HTR-8/SVneo (cell line): ENCODE measurements around the gene DOCK10.
"Not testable (repeated sequence)": the region's sequence is repeated elsewhere in the genome, so short reads cannot be mapped to it uniquely, and the experiment has no call there.

Source experiments
- DNase-seq: peaks from one replicate; pipeline ENCODE4 v3.0.0; 2011; ENCODE audit warnings: low spot score, mixed read lengths; ENCODE audit not compliant: insufficient read length
- FAIRE-seq: peaks from 2 replicates; lab custom pipeline; 2011; peaks lifted over from hg19 to GRCh38; lab: Jason Lieb, UNC

Gene DOCK10

DNA sequence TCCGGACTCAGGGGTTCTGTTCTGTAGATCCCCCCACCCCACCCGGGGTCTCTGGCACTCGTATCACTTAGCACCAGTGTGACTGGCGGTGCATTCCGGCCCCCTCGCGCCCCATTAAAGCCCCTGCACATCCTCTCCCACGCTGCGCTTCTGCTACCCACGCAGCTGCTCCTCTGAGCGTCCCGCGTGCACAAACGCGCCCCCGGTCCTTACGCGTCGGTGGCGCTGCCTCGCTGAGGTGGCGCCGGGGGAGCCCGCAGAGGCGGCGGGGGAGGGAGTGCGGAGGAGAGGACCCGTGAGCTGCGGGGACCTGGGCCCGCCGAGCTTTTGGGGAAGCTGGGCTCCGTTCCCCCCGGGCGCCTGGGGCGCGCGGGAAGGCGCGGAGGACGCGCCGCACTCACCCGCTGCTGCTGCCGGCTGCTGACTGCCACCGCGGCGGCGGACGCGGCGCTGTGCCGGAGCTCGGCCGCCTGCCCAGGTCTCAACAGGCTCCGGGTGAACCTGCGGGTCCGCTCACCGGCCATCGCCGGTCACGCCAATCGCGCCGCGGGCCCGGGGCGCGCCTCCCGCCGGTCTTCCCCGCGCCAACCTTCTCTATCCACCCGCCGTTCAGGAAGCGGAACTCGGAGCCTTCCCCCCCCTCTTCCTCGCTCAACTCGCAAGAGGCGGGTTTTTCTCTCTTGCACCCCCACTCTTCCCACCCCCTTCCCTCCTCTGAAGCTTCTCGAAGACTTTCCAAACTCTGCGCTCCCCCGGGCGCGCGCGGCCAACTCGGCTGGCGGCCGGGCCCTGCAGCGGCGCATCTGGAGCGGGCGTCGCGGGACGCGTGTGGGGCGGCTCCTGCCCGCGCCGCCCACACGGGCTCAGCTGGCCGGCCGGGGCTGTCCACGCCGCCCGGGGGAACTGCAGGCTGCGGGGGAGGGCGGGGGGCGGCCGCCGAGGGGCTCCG is at the start of gene DOCK10:
DOCK10 (minus strand) TSS at position 618 of the 949 bp plus-strand sequence; CDS start at position 524, 94 bp downstream.
- DNase-seq (peak; percentile 30), FAIRE-seq (no peak)

DNA sequence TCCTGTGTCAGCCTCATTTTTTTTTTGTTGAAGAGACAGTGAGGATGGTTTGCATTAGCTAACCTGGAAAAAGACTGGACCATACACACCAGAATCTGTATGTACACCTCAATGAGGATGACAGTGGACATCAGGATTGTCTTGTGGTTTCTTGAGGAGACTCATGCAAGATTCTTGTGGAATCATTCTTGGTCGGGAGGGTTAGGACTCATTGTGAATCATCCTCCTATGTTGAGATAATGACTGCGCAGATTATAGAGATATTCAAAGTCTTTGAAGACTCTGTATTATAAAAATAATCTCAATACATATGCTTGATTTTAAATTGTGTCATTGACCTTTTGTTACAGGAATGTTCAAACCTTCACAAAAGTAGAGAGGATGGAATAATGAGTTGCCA is 49.1 kb upstream of the DOCK10 start:
- FAIRE-seq (no peak), DNase-seq (peak; percentile 54)

DNA sequence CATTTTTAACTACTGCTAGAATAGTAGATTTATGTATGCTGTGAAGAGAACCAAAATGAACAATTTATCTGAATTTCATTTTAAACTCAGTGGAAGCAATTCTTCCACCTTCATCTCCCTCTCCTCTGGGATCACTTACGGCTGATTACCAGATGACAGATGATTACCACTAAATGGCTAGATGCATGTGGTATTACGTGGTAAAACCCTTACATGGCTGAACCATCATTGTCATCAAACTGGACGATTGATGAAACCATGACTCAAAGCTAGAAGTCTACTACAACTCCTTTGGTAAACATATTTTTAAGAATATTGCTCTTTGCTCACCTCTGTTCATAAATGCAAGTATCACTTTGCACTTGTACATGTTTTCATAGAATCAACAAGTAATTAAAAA is 48.5 kb upstream of the DOCK10 start:
- FAIRE-seq (no peak), DNase-seq (no peak)

DNA sequence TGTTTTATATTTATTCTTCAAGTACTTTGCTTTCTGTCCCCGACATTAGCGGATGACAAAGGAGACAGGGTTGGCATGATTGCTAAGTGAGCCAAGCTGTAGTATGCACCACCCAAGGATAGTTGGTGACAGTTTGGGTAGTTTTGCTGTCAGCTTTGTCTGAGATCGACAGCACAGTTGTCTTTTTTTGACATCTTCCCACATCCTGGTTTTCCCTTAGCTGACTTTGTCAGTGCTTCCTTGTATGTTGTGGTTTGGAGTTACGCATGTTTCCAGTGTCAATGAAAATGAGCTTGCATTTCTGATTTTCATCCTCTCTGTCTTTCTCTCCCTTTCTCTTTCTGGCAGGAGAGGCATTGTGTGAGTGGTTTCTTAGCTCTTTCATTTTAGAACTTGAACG is 44.6 kb upstream of the DOCK10 start:
- DNase-seq (no peak), FAIRE-seq (no peak)

DNA sequence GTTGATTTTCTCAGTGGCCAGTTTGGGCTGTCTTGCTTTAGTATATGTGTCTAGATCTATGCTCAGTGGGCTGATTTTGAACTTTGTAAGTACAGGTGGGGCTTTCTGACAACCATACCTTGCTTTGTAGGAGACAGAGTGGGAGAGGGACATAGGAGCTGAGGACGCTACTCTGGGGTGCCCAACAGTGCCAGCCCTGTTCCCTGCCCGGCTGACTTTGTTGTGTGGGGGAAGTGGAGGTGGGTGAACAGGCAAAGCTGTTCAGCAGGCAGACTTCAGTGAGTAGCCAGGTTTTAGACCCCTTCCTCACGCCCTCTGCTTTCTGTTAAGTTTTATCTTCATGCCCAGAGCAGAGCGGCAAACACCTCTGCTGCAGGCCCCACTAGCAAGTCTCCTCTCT is 44.2 kb upstream of the DOCK10 start:
- DNase-seq (no peak), FAIRE-seq (no peak)

DNA sequence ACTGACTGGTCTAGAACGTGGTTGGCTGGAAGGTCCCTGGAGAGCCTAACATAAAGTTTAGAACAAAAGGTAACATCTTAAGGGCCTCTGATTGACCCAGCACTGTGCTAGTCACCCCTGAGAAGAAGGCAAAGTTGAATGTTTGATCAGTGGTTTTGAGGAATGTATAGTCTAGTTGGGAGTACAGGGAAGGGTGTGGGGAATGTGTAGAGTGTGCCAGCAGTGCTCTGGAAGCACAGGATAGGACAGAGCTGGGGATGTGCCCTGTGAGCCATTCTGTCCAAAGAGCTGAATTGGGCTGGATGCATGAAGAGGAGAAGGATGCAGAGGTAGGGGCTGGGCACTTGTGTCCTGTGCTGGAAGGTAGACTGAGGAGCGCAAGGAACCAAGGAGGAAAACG is 41.0 kb upstream of the DOCK10 start:
- FAIRE-seq (no peak), DNase-seq (no peak)

DNA sequence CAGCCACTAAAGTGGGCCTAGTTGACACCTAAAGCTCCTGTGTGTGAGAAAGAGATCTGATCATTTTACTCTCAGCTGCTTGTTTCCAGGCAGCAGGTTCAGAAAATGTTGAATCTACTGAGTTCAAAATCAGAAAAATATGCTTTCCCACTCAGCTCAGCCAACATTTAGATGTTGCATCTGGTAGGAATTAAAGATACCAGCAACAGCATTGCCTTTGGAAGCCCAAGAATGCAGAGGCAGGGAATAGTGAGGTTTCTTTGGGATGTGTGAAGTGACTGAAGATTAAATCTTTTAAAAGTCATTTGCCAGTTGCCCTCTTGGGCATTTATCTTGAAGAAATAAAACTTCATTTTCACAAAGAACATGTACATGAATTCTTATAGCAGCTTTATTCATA is 33.9 kb upstream of the DOCK10 start:
- DNase-seq, result no peak
- FAIRE-seq, result no peak

DNA sequence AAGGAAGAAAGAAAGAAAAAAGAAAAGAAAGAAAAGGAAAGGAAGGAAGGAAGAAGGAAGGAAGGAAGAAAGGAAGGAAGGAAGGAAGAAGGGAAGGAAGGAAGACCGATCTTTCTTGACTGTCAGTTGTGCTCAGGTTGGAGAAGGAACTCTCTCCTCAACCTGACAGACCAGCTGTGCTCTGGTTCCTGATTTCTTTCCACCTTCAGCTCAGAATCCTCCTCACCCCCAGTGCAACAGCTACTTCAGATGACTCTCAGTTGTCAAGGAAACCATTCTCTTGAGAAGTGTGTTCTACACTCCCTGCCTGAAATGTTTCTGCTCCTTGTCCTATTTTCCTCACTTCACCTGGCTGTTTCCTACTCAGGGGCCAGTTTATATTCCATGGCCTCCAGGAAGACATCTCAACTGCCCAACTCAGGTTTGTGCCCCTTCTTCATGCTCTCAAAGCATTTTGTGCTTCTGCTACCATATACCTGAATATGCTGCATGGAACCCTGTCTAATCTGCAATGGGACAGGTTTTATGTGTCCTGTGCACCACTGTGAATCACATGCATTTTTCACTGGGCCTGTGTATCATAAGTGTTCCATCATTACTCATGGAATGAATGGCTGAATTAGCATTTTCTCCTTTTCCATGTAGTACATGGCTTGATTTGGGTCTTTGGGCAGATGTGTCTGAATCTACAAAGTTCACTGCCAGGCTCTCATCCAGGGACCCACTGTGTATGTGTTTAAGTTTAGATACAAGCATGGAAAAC is 32.8 kb upstream of the DOCK10 start:
- DNase-seq (no peak), FAIRE-seq (no peak)

DNA sequence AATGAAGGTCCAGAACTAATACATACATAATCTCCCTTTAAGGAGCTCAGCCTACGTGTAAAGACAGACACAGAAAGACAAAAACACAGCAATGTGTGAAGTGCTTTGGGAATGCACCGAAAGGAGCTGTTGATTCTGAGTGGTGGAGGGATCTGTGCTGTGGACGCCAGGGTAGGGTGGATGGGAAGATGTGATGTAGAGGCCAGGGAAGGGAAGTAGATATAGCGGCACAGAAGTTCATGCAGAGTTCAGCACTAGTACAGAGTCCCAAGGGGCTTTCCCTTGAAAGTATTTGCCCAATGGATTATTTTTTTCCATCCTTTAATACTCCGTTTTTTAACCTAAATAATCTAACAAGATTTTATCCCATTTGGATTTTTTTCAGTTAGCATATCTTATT is 32.1 kb upstream of the DOCK10 start:
- DNase-seq, result no peak

DNA sequence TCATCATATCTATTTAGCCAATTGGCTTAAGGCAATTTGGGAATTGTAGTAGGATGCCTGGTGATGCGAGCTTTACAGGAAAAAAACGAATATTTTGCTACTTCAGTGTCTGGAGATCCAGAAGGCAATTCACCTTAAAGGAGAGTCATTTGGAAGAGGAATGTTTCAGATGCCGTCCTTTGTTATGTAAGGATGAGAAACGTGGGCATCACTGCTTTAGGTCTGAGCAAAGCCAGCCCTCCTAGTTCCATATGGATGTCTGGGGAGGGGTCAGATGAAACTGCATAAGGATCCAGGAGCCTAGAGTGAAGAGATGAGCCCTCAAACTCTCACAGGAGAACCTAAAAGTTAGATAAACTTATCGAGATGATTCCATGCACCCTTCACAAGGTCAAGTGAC is 30.9 kb upstream of the DOCK10 start:
- no peak for FAIRE-seq
- DNase-seq, result no peak

More for the DNA sequence above, 32.1 kb upstream of the DOCK10 start:
- FAIRE-seq, result no peak

DNA sequence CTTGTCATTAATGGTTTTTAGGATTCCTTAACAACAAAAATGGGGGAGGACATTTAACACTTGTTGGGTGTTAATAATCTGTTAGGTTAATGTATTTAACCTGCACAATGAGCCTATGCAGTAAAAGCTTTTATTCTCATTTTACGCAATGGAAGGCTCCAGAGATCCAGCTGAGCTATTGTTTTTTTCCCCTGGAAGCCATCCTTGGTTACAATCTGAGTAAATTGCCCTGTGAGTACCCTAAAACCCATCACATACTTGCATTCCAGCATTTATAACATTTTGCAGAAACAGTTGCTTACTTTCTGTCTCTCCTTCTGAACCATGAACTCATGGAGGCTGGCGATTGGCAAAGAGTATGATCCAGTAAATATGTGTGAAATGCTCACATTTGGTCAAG is 30.2 kb upstream of the DOCK10 start:
- FAIRE-seq (no peak), DNase-seq (no peak)

DNA sequence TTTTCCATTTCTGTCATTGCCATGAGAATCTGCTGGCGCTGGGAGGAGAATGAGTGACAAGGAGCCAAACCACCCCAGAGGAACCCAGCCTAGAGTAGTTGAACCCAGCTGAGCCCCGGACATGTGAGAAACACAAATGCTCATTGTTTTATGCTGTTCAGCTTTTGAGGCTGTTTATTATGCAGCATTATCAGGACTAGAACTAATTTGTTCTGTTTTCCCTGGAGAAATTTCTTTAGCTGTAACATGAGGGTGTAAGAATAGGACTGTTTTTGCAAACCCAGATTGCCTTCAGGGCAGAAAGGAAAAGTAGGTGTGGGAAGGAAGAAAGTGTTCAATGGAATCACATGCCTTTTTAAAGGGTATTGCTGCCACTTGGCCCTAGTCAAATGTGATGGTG is 28.5 kb upstream of the DOCK10 start:
- FAIRE-seq (no peak), DNase-seq (no peak)

DNA sequence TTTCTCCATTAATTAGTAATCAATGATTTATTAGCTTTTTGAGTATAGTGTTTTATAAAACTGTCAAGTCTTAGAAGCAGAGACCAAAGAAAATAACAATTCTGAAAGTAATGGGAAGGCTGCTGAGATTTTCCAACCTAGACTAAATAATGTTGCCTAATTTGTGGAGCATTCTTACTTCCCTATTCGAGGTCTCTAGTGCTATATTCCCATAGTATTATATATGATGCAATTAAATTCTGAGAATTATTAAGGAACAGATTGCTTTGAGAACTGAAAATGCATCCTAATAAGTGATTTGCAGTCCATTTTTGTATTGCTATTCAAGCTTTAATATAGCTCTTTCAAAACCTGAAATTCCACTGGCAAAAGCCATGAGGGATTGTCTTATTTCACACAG is 27.7 kb upstream of the DOCK10 start:
- no peak for DNase-seq
- FAIRE-seq, result no peak

DNA sequence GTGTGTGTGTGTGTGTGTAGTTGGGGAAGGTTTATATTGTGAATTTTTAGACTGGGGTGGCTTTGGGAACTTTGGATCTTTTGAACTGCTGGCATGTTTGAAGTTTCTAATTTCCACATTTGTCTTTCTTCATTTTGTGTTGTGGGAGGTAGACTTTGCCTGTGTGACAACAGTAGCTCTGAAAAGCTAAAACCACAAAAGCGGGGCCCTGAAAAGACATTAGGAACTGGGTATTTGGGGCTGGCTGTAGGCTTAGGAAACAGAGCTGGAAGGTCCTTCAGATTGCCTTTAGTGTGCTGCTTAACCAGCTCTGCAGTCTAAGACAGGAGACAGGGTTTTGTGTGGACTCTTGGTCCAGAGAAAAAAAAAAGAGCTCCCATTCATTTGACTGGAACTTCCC is 27.2 kb upstream of the DOCK10 start:
- FAIRE-seq, result no peak

DNA sequence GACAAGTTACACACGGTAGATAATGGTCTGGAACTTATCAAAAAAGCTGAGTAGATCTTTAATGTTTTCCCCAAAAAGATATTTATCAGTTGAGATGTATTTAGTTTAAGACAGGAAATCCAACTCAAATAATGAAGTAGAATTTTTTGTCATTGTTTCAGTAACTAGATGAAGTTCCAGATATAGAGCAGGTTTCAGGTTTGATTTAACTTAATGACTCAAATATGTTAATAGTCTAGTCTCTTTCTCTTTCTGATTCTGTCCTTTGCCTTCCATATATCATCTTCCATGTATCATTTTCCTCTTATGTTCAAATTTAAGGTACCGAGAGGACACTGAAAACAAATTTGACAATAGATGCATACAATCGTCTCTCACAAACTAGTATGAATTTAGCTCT is 23.6 kb upstream of the DOCK10 start:
- FAIRE-seq (no peak), DNase-seq (no peak)

More for the DNA sequence above, 27.2 kb upstream of the DOCK10 start:
- DNase-seq, result no peak

DNA sequence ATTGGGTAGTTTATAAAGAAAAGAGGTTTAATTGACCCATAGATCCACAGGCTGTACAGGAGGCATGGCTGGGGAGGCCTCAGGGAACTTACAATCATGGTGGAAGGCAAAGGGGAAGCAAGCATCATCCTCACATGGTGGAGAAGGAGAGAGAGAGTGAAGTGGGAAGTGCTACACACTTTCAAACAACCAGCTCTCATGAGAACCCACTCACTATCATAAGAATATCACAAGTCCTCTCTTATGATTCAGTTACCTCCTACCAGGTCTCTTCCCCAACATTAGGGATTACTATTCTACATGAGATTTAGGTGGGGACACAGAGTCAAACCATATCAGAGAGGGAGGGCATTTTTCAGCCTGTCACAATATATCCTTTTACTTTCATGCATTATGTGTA is 22.7 kb upstream of the DOCK10 start:
- FAIRE-seq, result no peak
- no peak for DNase-seq

DNA sequence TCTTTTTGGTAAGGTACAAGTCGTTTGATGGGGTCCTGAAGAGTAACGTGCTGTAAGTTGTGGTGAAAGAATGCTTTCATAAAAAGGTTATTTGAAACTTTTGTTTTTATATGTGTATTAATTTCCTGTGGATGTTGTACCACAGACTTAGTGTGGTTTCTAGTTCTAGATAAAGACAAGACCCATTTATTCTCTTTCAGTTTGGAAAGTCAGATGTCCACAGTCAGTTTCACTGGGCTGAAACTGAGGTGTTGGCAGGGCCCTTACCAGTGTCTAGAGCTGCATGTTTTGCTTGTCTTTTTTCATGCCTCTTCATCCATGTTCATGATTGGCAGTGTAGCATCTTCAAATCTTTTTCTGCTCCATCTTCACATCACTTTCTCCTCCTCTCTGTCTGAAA is 22.1 kb upstream of the DOCK10 start:
- FAIRE-seq, result peak; percentile 20

DNA sequence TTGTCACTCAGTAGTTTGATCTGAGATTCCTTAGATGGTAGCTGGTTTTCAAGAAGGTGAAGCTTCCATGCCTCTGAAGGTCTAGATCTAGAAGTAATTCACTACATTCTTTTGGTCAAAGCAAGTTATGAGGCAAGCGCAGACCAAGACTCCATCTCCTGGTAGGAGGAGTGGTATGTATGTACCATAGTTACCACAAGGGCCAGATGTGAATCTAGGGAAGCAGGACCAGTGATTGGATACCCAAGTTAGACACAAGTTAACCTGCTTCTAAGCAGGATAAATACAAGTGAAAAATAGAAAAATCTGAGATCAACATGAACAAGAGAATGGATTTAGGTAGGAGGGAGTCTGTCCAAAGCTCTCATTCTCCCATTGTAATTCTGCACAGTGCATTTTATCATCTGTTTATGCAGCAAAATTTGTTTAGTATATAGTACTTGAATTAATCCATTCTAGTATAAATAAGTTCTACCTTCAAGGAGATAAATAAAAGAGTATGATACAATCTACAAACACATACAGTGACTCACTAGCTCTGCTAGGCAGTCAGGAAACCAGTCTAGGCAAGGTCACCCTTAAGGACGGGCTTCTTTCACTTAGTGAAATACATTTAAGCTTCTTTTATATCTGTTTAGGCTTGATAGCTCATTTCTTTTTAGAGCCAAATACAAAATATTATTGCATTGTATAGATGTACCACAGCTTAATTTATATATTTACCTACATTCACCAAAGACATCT is 14.2 kb upstream of the DOCK10 start:
- no peak for FAIRE-seq
- DNase-seq, result no peak

More for the DNA sequence above, 22.1 kb upstream of the DOCK10 start:
- no peak for DNase-seq

DNA sequence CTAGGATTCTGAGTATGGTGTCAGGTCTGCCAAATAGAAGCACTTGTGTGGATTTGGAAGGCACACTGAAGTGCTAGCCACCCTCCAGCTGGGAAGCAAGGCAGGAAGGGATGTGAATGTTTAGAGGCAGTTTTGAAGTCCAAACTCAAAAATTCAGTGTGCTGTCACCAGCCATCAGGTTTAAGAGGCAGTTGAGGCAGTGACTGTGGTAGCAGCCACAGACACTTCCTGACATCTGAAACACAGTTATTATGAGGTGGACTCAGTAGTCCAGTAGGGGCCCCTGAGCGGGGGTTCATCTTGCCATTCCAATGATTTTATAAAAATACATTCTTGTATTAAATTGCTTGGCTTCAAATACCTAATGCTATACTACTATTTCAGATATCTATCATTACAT is 13.4 kb upstream of the DOCK10 start:
- DNase-seq (no peak), FAIRE-seq (no peak)

DNA sequence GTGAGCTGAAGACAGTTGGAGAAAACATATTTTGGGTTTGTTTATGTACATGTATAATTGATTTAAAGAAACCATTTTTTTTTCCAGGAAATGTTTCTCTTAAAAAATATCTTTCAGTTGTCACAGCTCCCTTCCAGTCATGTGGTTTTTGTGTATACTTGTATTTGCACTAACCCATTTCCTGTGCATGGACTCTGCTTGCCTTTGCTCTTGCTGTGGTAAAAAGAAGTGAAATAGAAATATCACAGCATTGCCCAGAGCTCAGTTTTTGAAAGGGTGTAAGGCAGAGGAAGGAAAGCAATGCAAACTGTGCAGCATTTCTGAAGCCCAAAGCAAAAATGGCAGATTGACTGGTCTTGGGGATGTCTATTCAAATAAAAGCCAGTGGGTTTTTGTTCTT is 10.4 kb upstream of the DOCK10 start:
- FAIRE-seq, result no peak
- DNase-seq, result no peak

DNA sequence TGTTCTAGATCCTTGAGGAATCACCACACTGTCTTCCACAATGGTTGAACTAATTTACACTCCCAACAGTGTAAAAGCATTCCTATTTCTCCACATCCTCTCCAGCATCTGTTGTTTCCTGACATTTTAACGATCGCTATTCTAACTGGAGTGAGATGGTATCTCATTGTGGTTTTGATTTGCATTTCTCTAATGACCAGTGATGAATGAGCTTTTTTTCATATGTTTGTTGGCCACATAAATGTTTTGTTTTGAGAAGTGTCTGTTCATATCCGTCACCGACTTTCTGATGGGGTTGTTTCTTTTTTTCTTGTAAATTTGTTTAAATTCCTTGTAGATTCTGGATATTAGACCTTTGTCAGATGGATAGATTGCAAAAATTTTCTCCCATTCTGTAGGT is 5.2 kb upstream of the DOCK10 start:
- FAIRE-seq, DNase-seq: not testable (repeated sequence)
